IPS-18a (cell line): ENCODE measurements around the gene SCRN2.

Source experiments
- H3K27ac ChIP-seq: one replicate; pipeline ENCODE4 v1.5.1; 2013; ENCODE audit warnings: low read length
- H3K27me3 ChIP-seq: one replicate; pipeline ENCODE4 v1.6.1; 2013; ENCODE audit warnings: mild to moderate bottlenecking, low read length; ENCODE audit not compliant: control insufficient read depth, insufficient read depth
- H3K36me3 ChIP-seq: one replicate; pipeline ENCODE4 v1.6.1; 2013; ENCODE audit warnings: low read depth, low read length; ENCODE audit not compliant: control insufficient read depth
- H3K4me1 ChIP-seq: one replicate; pipeline ENCODE4 v1.6.1; 2013; ENCODE audit warnings: low read depth, low read length; ENCODE audit not compliant: control insufficient read depth
- H3K4me3 ChIP-seq: one replicate; pipeline ENCODE4 v1.5.1; 2013; ENCODE audit warnings: low read length
- H3K9ac ChIP-seq: one replicate; pipeline ENCODE4 v1.6.1; 2013; ENCODE audit warnings: mild to moderate bottlenecking, low read length, moderate library complexity
- H3K9me3 ChIP-seq: one replicate; pipeline ENCODE4 v1.6.1; 2013; ENCODE audit warnings: low read depth, low read length; ENCODE audit not compliant: control insufficient read depth

The SCRN2 gene

GRCh38 chr17:47878203-47879027 is 37.3 kb upstream of the SCRN2 start:
- no peaks in the 10 kb centered on the region for H3K36me3 ChIP-seq
- H3K4me3 ChIP-seq = no peak overlapping the region
- no peak overlapping the region for H3K27ac ChIP-seq
- peaks cover 4% of the 10 kb centered on the region for H3K27me3 ChIP-seq
- H3K4me1 ChIP-seq = peaks cover 19% of the 10 kb centered on the region
- H3K9ac ChIP-seq = no peak overlapping the region
- no peaks in the 10 kb centered on the region for H3K9me3 ChIP-seq

GRCh38 chr17:47877368-47878034 is 36.4 kb upstream of the SCRN2 start:
- H3K9ac ChIP-seq = no peak overlapping the region
- no peak overlapping the region for H3K4me3 ChIP-seq
- no peak overlapping the region for H3K27ac ChIP-seq
- no peaks in the 10 kb centered on the region for H3K9me3 ChIP-seq
- H3K4me1 ChIP-seq = peaks cover 28% of the 10 kb centered on the region
- H3K36me3 ChIP-seq = no peaks in the 10 kb centered on the region
- peaks cover 4% of the 10 kb centered on the region for H3K27me3 ChIP-seq

GRCh38 chr17:47875011-47875985 is 34.2 kb upstream of the SCRN2 start:
- Histone ChIP-seq H3K27me3 (peaks cover 22% of the 10 kb centered on the region), H3K27ac (no peak overlapping the region), H3K4me1 (peaks cover 37% of the 10 kb centered on the region), H3K9me3 (no peaks in the 10 kb centered on the region), H3K9ac (no peak overlapping the region), H3K4me3 (no peak overlapping the region), H3K36me3 (no peaks in the 10 kb centered on the region)

- no peaks in the 10 kb centered on the region for H3K9me3 ChIP-seq
- no peak overlapping the region for H3K9ac ChIP-seq
- peaks cover 47% of the 10 kb centered on the region for H3K4me1 ChIP-seq
- peak overlapping the region; percentile 51 for H3K4me3 ChIP-seq
- peaks cover 32% of the 10 kb centered on the region for H3K27me3 ChIP-seq
- H3K36me3 ChIP-seq = no peaks in the 10 kb centered on the region
- no peak overlapping the region for H3K27ac ChIP-seq
These were observed 32.4 kb upstream of the SCRN2 start for GRCh38 chr17:47873200-47874090.

GRCh38 chr17:47872651-47873161 is 31.6 kb upstream of the SCRN2 start:
- H3K4me1 ChIP-seq = peaks cover 42% of the 10 kb centered on the region
- no peak overlapping the region for H3K9ac ChIP-seq
- no peaks in the 10 kb centered on the region for H3K36me3 ChIP-seq
- peaks cover 29% of the 10 kb centered on the region for H3K27me3 ChIP-seq
- no peak overlapping the region for H3K27ac ChIP-seq
- H3K9me3 ChIP-seq = no peaks in the 10 kb centered on the region
- H3K4me3 ChIP-seq = peak overlapping the region; percentile 51

GRCh38 chr17:47872019-47872650 is 31.1 kb upstream of the SCRN2 start:
- Histone ChIP-seq H3K27ac (no peak overlapping the region), H3K4me3 (peak overlapping the region; percentile 51), H3K4me1 (peaks cover 42% of the 10 kb centered on the region), H3K36me3 (no peaks in the 10 kb centered on the region), H3K27me3 (peaks cover 29% of the 10 kb centered on the region), H3K9me3 (no peaks in the 10 kb centered on the region), H3K9ac (no peak overlapping the region)

- peaks cover 42% of the 10 kb centered on the region for H3K4me1 ChIP-seq
- no peaks in the 10 kb centered on the region for H3K9me3 ChIP-seq
- peaks cover 29% of the 10 kb centered on the region for H3K27me3 ChIP-seq
- no peak overlapping the region for H3K27ac ChIP-seq
- no peaks in the 10 kb centered on the region for H3K36me3 ChIP-seq
- no peak overlapping the region for H3K4me3 ChIP-seq
- H3K9ac ChIP-seq = no peak overlapping the region
These were observed 30.0 kb upstream of the SCRN2 start for GRCh38 chr17:47871048-47871447.

GRCh38 chr17:47870056-47870455 is 29.0 kb upstream of the SCRN2 start:
- Histone ChIP-seq H3K9me3 (no peaks in the 10 kb centered on the region), H3K36me3 (no peaks in the 10 kb centered on the region), H3K9ac (no peak overlapping the region), H3K4me1 (peaks cover 37% of the 10 kb centered on the region), H3K27ac (no peak overlapping the region), H3K4me3 (no peak overlapping the region), H3K27me3 (peaks cover 29% of the 10 kb centered on the region)

GRCh38 chr17:47869114-47869513 is 28.0 kb upstream of the SCRN2 start:
- H3K4me1 ChIP-seq = peaks cover 33% of the 10 kb centered on the region
- H3K4me3 ChIP-seq = no peak overlapping the region
- H3K9me3 ChIP-seq = no peaks in the 10 kb centered on the region
- no peak overlapping the region for H3K27ac ChIP-seq
- H3K36me3 ChIP-seq = no peaks in the 10 kb centered on the region
- H3K27me3 ChIP-seq = peaks cover 29% of the 10 kb centered on the region
- H3K9ac ChIP-seq = no peak overlapping the region

- H3K27ac ChIP-seq = no peak overlapping the region
- H3K4me3 ChIP-seq = no peak overlapping the region
- H3K4me1 ChIP-seq = peaks cover 28% of the 10 kb centered on the region
- no peaks in the 10 kb centered on the region for H3K9me3 ChIP-seq
- no peaks in the 10 kb centered on the region for H3K36me3 ChIP-seq
- no peak overlapping the region for H3K9ac ChIP-seq
- H3K27me3 ChIP-seq = peaks cover 29% of the 10 kb centered on the region
These were observed 26.9 kb upstream of the SCRN2 start for GRCh38 chr17:47867813-47868533.
